ENCODE measurements around the gene RAB3C.

GRCh38 chr5:58545912-58546311 is 37.0 kb upstream of the RAB3C start:
- TF ChIP-seq, protein P1, sequence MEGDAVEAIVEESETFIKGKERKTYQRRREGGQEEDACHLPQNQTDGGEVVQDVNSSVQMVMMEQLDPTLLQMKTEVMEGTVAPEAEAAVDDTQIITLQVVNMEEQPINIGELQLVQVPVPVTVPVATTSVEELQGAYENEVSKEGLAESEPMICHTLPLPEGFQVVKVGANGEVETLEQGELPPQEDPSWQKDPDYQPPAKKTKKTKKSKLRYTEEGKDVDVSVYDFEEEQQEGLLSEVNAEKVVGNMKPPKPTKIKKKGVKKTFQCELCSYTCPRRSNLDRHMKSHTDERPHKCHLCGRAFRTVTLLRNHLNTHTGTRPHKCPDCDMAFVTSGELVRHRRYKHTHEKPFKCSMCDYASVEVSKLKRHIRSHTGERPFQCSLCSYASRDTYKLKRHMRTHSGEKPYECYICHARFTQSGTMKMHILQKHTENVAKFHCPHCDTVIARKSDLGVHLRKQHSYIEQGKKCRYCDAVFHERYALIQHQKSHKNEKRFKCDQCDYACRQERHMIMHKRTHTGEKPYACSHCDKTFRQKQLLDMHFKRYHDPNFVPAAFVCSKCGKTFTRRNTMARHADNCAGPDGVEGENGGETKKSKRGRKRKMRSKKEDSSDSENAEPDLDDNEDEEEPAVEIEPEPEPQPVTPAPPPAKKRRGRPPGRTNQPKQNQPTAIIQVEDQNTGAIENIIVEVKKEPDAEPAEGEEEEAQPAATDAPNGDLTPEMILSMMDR (IDR thresholded peaks at IDR 0.05): no peak
- no peak for TF ChIP-seq POLR2AphosphoS5 (IDR thresholded peaks at IDR 0.05)
- TF ChIP-seq POLR2A (IDR thresholded peaks at IDR 0.05): no peak

All from breast epithelium (tissue), 3 donors.